Left colon (tissue), 2 donors: Measurements from ENCODE around the gene ESPNL. TPM values are rescaled to one million over a fixed set of nuclear protein-coding genes. Genes with fewer than 3 reads are reported as not detected.

Experiments used
- ATAC-seq: fragments of 200-7000 bp; cut with Tn5 transposase; one replicate; pipeline ENCODE4 v1.9.1; 2020; ENCODE audit warnings: mild to moderate bottlenecking, moderate library complexity
- DNase-seq, 2 donors: peaks; one replicate each; pipeline ENCODE4 v3.0.0-alpha.2; 2020
- intact Hi-C, 2 donors: fragments of 100-400 bp; cut with DNase I in 1 of 2; cut with micrococcal nuclease in 1 of 2; formaldehyde crosslinking; loops; one replicate each; pipeline versions ENCODE4 v1.11.2 to v1.14.0; 2022; cut with DNase I, micrococcal nuclease
- total RNA-seq, 2 donors: library from RNA; stranded (reverse); fragmentation: NEBNext Ultra II Directional; extraction: Animal tissue kit (Norgen Biotek cat#: 25700); gene quantifications; one replicate each; pipeline ENCODE4 v1.2.1, GENCODE V29; 2021
- donor health status: DM: no; HTN: no; CAD: no.
- donor health status: DM: yes; HTN: yes; CAD: no.

Gene ESPNL
- total RNA-seq, 2 donors from 2014 or later: 0.06 to 0.25 TPM

DNA sequence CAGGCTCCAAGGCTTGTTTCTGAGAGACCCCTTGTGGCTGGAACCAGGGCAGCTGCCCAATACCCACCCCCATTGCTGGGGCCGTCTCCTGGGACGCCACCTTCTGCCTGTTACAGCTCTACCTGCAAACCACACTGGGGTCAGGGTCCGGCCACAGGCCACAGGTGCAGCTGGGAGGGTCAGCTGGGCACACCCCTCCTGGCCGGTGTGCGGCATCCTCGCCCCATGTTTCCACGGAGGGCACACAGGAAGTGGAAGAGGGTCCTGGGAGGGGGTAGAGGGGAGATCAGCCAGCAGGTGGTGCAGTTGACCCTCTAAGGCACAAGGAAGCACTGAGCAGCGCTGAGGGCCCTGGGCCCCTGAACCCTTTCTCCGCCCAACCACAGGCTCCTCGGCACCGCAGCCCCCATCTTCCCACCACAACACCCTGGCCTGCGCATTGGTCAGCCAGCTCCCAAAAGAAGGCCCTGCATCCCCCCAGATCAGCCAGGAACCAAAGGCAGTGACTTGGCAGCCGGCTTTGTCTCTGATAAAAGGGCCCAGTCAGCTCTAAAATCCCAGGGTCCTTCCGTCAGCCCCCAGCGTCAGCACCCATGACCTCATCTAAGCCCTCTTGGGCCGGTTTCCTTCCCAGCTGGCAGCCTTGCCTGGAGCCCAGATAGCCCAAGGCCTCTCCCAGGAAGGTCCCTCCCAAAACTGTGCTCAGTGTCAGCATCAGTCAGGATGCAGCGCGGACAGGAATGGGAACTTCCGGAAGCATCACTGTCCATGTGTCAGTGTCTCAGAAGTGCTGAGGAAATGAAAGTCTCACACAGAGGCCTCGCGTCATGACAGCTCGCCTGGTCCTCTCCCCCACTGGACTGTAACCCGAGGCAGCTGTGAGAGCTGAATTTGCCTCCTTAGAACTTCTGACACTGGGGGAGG lies 60.3 kb downstream of the ESPNL start:
- DNase-seq (peak; percentile 22 to 31), ATAC-seq (peak; percentile 11)
- intact Hi-C loops: loop anchor here in 1 of 2 donors (10.0 kb wide), 1 partner anchor 104 kb away; no protein-coding TSS in a partner anchor

GRCh38 chr2:238161291-238162051 lies 61.3 kb downstream of the ESPNL start:
- intact Hi-C loops: loop anchor here in 1 of 2 donors (10.0 kb wide), 1 partner anchor 103 kb away; no protein-coding TSS in a partner anchor
- DNase-seq (peak; percentile 3 to 22), ATAC-seq (no peak)

DNA sequence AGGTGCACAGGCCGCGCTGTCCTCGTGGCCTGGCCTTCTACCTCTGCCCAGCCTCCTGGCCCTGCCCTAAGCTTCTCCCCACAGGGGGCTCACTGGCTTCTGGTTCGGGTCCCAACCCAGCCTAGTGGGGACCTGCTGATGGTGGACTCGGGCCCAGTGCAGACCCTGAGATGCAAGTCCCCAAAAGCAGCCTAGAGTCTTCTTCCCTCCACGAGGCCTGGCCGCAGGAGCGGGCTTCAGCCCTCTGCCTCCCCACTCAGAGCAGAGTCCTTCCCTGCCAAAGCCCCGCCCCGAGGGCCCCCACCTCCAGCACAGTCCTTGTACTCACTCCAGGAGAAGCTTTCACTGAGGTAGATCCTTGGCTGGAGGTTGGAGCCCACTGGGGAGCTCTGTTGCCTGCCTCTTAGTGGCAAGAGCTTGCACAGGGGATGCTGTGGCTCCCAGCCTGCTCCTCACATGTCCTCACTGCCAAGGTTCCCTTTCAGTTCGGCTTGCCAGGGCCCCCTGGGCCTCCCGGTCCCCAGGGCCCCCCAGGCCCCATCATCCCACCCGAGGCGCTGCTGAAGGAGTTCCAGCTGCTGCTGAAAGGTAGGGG lies 62.2 kb downstream of the ESPNL start:
- DNase-seq (peak; percentile 2 to 10), ATAC-seq (no peak)
- intact Hi-C loops: loop anchor here in 1 of 2 donors (10.0 kb wide), 1 partner anchor 102 kb away; no protein-coding TSS in a partner anchor

- ATAC-seq: no peak
- intact Hi-C loops: loop anchor here in 1 of 2 donors (10.0 kb wide), 1 partner anchor 102 kb away; no protein-coding TSS in a partner anchor
- DNase-seq: peak in 1 of 2 donors; percentile 3
These were observed 62.8 kb downstream of the ESPNL start for GRCh38 chr2:238162846-238163441.

DNA sequence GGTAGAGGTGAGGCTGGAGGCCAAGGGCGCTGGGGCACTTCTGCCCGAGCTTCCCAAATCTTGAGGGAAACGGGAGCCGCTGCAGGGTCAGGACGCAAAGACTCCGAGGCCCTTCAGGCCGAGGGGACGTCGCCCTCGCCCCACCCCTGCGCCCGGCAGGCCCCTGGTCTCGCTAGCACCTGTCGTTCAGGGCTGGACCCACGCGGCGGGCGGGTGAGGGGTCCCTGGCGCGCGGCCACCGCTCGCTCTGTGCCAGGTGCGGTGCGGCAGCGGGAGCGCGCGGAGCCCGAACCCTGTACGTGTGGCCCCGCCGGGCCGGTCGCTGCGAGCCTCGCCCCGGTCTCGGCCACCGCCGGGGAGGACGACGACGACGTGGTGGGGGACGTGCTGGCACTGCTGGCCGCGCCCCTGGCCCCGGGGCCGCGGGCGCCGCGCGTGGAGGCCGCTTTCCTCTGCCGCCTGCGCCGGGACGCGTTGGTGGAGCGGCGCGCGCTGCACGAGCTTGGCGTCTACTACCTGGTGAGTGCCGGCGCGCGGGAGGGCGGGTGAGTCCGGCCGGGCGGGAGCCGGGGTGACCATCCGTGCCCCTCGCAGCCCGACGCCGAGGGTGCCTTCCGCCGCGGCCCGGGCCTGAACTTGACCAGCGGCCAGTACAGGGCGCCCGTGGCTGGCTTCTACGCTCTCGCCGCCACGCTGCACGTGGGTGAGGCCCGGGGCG lies 63.5 kb downstream of the ESPNL start:
- ATAC-seq (no peak), DNase-seq (peak in 1 of 2 donors; percentile 10)
- intact Hi-C loops: loop anchor here in 1 of 2 donors (10.0 kb wide), 1 partner anchor 101 kb away; no protein-coding TSS in a partner anchor

DNA sequence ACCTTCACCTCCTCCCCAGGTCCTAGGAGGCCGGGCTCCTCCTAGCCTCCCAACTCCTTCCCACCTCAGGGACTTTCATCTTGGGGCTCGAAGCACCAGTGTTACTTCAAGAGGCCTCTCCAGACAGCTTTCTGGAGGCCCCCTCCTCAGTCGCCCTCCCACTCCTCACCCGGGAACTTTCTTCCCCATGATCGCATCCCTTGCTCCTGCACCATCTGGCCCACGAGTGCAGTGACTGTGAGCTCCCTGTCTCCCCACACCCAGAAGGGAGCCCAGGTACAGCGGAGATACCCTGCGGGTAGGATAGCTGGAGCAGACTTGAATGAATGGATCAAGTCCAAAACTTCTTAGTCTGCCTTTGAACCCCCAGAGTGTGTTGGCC lies 64.8 kb downstream of the ESPNL start:
- ATAC-seq (no peak), DNase-seq (no peak)
- intact Hi-C loops: loop anchor here in 1 of 2 donors (10.0 kb wide), 1 partner anchor 100 kb away; no protein-coding TSS in a partner anchor

GRCh38 chr2:238165288-238165921 lies 65.3 kb downstream of the ESPNL start:
- ATAC-seq: no peak
- intact Hi-C loops: loop anchor here in 1 of 2 donors (10.0 kb wide), 1 partner anchor 99 kb away; no protein-coding TSS in a partner anchor
- no peak for DNase-seq

DNA sequence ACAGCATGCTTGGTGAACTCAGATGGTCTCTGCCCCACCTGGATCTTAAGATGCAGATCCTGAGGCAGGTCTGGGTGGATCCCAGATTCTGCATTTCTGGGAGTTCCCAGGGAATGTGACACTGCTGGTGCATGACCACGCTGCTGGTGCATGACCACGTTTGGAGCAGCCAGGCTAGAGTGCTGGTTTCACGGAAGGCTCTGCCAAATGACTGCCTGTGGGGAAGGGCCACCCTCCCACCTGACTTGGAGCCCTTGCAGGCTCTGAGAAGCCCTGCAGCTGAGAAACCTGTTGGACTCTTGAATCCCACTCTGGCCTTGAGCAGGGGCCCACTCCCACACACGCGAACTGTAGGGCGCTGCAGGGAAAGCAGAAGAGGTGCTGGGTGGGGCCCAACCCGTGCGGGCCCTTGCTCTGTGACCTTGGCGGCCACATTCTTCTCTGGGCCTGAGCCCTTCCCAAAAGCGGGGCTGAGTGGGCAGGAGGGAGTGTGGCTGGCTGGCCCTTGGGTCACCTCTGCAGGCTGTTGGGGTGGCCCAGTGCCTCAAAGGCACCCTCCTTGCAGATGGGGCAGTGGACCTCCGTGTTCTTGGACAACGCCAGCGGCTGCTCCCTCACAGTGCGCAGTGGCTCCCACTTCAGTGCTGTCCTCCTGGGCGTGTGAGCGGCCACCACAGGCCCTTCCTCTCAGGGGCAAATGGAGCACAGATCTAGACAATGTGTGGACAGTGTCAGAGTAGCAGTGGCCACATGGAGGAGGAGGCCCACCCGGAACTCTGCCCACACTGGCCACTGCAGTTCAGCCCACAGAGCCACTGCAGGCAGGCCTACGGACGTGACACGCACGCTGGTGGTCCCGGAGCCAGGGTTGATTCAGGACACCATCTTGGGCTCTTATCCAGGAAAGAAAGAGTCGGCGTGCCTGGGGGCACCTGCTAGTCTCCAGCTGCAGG lies 66.5 kb downstream of the ESPNL start:
- DNase-seq (no peak), ATAC-seq (no peak)
- intact Hi-C loops: loop anchor here in 1 of 2 donors (10.0 kb wide), 1 partner anchor 98 kb away; no protein-coding TSS in a partner anchor

DNA sequence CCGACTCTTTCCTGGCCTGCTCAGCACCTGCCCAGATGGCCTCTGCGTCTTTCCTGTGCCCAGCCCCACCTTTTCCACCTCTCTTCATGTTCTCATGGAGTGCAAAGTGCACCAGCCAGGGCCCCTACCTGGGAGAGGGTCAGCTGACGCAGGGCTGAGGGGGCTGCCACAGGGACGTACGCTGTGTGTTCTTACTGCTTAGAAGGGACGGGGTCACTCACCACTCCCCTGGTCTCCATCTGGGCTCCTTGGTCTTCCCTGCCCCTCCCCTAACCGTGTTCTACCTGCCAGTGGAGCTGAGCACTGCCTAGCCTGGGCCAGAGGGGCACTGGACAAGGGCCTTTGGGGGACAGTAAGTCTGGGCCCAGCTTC lies 67.2 kb downstream of the ESPNL start:
- ATAC-seq (peak; percentile 7), DNase-seq (no peak)
- intact Hi-C loops: loop anchor here in 1 of 2 donors (10.0 kb wide), 1 partner anchor 97 kb away; no protein-coding TSS in a partner anchor

GRCh38 chr2:238167761-238168160 lies 67.6 kb downstream of the ESPNL start:
- DNase-seq: no peak
- intact Hi-C loops: loop anchor here in 1 of 2 donors (10.0 kb wide), 1 partner anchor 97 kb away; no protein-coding TSS in a partner anchor
- ATAC-seq: no peak

DNA sequence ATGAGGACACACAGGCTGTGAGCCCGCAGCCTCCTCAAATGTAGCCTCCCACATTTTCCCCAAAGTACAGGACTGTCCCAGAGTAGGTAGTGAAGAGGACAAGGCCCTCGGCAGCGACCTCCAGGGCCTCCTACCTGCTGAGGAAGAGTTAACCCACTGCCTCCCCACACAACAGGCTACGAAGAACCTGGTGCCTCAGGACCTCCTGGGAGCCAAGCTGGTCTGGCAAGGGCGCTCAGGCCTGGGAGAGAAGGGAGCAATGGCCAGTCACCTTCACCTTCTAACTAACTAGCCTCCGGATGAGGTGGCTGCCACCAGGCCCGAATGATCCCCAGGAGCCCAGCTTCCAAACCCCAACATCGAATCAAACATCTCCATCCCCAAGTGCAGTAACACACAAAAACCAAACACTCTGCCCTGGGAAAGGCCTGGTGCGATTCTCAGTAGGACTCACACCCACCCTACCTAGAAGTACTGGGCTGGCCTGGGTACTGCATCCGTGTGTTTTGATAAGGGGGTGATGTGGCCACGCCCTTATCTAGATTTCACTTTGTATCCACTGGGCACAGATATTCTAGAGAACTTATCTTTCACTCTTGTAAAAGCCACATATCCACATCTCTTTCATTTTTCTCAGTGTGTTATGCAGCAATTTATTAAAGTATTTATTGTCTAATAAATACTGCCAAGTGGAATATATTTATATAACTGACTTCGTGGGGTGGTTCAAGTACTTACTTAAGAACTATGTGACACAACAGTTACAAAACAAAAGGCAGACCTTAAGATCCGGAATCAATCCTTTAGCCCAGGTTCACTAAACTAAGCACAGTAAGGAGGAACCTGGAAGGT lies 68.3 kb downstream of the ESPNL start:
- DNase-seq: no peak
- intact Hi-C loops: loop anchor here in 1 of 2 donors (10.0 kb wide), 1 partner anchor 96 kb away; no protein-coding TSS in a partner anchor
- ATAC-seq: no peak

GRCh38 chr2:238169048-238169707 lies 69.0 kb downstream of the ESPNL start:
- intact Hi-C loops: loop anchor here in 1 of 2 donors (10.0 kb wide), 1 partner anchor 96 kb away; no protein-coding TSS in a partner anchor
- ATAC-seq (peak; percentile 35), DNase-seq (no peak)

DNA sequence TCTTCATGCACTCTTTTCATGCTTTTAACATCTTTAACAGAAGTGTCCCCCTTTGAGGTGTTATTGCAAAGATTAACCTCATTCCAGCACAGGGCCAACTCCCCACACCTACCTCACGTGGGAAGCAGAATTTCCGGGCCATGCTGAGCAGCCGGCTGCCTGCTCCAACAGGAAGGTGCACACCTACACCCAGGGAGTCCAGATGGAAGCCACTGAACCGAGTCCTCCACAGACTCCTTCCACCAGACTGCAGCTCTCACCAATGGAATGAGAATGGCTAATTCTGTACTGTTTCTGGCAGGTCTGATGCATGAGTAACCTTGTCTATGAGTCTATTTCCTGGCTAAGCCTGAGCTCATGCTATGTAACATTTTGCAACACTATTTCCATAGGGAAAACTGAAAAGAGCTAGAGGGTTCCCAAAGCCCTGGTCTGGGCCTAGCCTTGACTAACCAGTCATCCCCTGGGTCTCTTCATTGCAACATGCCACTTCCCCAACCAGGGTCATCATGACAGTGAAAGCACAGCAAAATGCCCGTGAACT lies 69.6 kb downstream of the ESPNL start:
- no peak for DNase-seq
- intact Hi-C loops: loop anchor here in 1 of 2 donors (10.0 kb wide), 1 partner anchor 95 kb away; no protein-coding TSS in a partner anchor
- ATAC-seq: no peak

DNA sequence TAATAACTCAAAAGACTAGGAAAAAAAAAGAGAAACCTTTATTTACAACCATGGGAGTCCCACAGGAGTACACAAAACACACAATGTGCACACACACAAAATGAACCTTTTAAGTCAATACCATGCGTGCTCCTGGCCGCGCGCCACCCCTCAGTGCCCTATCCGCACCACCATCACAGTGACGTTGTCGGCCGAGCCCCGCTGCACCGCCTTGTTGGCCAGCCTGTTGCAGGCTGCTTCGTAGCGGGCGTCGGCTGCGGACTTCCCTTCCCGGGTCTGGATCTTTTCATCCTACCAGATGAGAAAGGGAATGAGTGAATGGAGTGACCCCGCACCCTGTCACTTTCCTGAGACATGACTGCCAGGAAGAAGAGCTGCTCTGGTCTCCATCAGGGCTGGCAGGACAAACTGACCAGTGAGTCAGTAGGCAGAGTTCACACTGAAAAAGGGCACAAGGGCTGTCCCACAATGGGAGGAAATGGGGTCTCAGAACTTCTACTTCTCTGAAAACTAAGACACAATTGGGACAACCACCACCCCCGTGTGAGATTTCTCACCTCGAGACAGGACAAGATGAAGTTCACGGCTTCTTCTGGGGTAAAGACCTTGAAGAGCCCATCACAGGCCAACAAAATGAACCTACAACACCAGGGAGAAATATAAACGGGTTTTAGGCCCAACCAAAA lies 70.4 kb downstream of the ESPNL start:
- DNase-seq: no peak
- ATAC-seq: no peak
- intact Hi-C loops: no loop called here
